Measurements from ENCODE around the gene BEGAIN. TPM values are rescaled to one million over a fixed set of nuclear protein-coding genes. Genes with fewer than 3 reads are reported as not detected.

The BEGAIN gene
- total RNA-seq, 1 donor from 2014 or later = 0.68 TPM

GRCh38 chr14:100581228-100582145, 5.7 kb downstream of the BEGAIN start:
- no peak for ATAC-seq

- no peak for ATAC-seq
Measured at GRCh38 chr14:100580316-100581227, 6.6 kb downstream of the BEGAIN start.

GRCh38 chr14:100578552-100578951, 8.7 kb downstream of the BEGAIN start:
- no peak for ATAC-seq

- no peak for ATAC-seq
Measured at GRCh38 chr14:100577986-100578431, 9.2 kb downstream of the BEGAIN start.

- ATAC-seq = peak; percentile 21
Measured at GRCh38 chr14:100577321-100577985, 9.8 kb downstream of the BEGAIN start.

- ATAC-seq = no peak
Measured at GRCh38 chr14:100576091-100577085, 10.8 kb downstream of the BEGAIN start.

- ATAC-seq = no peak
Measured at GRCh38 chr14:100575266-100575995, 11.8 kb downstream of the BEGAIN start.

- no peak for ATAC-seq
Measured at GRCh38 chr14:100574642-100575031, 12.6 kb downstream of the BEGAIN start.

- no peak for ATAC-seq
Measured at GRCh38 chr14:100573757-100574641, 13.2 kb downstream of the BEGAIN start.

- no peak for ATAC-seq
Measured at GRCh38 chr14:100573002-100573756, 14.0 kb downstream of the BEGAIN start.

- ATAC-seq = no peak
Measured at GRCh38 chr14:100572543-100572942, 14.7 kb downstream of the BEGAIN start.

GRCh38 chr14:100571837-100572236, 15.4 kb downstream of the BEGAIN start:
- ATAC-seq = no peak

- no peak for ATAC-seq
Measured at GRCh38 chr14:100570726-100571454, 16.3 kb downstream of the BEGAIN start.

- ATAC-seq = no peak
Measured at GRCh38 chr14:100569734-100570286, 17.4 kb downstream of the BEGAIN start.

GRCh38 chr14:100568998-100569733, 18.1 kb downstream of the BEGAIN start:
- ATAC-seq = no peak

GRCh38 chr14:100568164-100568997, 18.8 kb downstream of the BEGAIN start:
- ATAC-seq = no peak
